GM12878 (cell line): Measurements from ENCODE around the gene LEFTY1.

Experiments
- CHD1 ChIP-seq: IDR thresholded peaks from 2 replicates; pipeline ENCODE4 v1.6.1; 2012; ENCODE audit warnings: low read depth, low read length, improper control_type of control experiment
- CTCF ChIP-seq, 3 experiments: IDR thresholded peaks in 2 of 3; conservative IDR thresholded peaks in 1 of 3; 2 replicates each; pipeline ENCODE4 v1.5.1; 2011; ENCODE audit warnings: low read depth in 3 of 3, low read length in 3 of 3, mild to moderate bottlenecking in 3 of 3, control low read depth in 2 of 3, moderate library complexity in 2 of 3, inconsistent platforms in 1 of 3, mixed read lengths in 1 of 3; ENCODE audit not compliant: control insufficient read depth in 2 of 3, insufficient read depth in 1 of 3; ENCODE audit errors: extremely low read depth in 1 of 3
- POLR2A ChIP-seq: IDR thresholded peaks from 2 replicates; pipeline ENCODE4 v1.6.1; 2011; ENCODE audit warnings: low read depth, mild to moderate bottlenecking, low read length
- POLR2AphosphoS5 ChIP-seq: IDR thresholded peaks from 2 replicates; pipeline ENCODE4 v1.6.1; 2011; ENCODE audit warnings: mild to moderate bottlenecking, low read length, inconsistent platforms
- TBL1XR1 ChIP-seq: IDR thresholded peaks from 2 replicates; pipeline ENCODE4 v1.6.1; 2012; ENCODE audit warnings: low read depth, low read length, improper control_type of control experiment

- TF ChIP-seq CHD1 (no peak), POLR2A (no peak), TBL1XR1 (no peak), CTCF (IDR thresholded peaks at IDR 0.05 in 2 of 3, conservative IDR thresholded peaks at IDR 0.05 in 1 of 3; ENCODE audit: control insufficient read depth in 2 of 3, extremely low read depth in 1 of 3, insufficient read depth in 1 of 3, low read depth in 3 of 3, low read length in 3 of 3) (no peak), POLR2AphosphoS5 (no peak)
Observed at GRCh38 chr1:225840223-225840610, 48.7 kb downstream of the LEFTY1 start.
